ENCODE results near the gene KIAA1614. TPM values are rescaled to one million over a fixed set of nuclear protein-coding genes. Genes with fewer than 3 reads are reported as not detected.

KIAA1614 gene
- total and polyA plus RNA-seq, 10 of the 15 experiments (the other 5 are each of a cell fraction or from before 2014, with no cell fraction given) = 0.03 to 1.0 (median 0.26) TPM; not detected in 1

- Histone ChIP-seq H3K27me3 (replicated peaks in 1 of 2; ENCODE audit: control insufficient read depth in 2 of 2, insufficient read depth in 2 of 2, low read length in 1 of 2) (no peaks in the 10 kb centered on the region; a peak in 1 of 4 replicates), H3K27ac (ENCODE audit: control insufficient read depth, insufficient read depth) (no peak overlapping the region), H4K20me1 (ENCODE audit: control insufficient read depth, insufficient read depth) (no peaks in the 10 kb centered on the region), H3K9ac (ENCODE audit: control insufficient read depth, insufficient read depth, low read length) (no peak overlapping the region), H3K4me3 (no peak overlapping the region), H3K79me2 (ENCODE audit: control insufficient read depth, insufficient read depth, low read length) (no peaks in the 10 kb centered on the region), H3K9me3 (replicated peaks; ENCODE audit: control insufficient read depth, insufficient read depth, low read length) (no peaks in the 10 kb centered on the region), H3K4me1 (ENCODE audit: control insufficient read depth, insufficient read depth, low read length) (peaks cover 14% of the 10 kb centered on the region), H3K4me2 (ENCODE audit: control insufficient read depth, insufficient read depth) (no peak overlapping the region), H3K36me3 (ENCODE audit: control insufficient read depth in 2 of 2, insufficient read depth in 2 of 2, low read length in 1 of 2) (no peaks in the 10 kb centered on the region), H2AFZ (ENCODE audit: control insufficient read depth, low read depth, low read length) (no peak overlapping the region)
- BruUV-seq (replicated peaks) = no TSS peak
- SMC1A ChIA-PET (ENCODE audit: uncharacterized antibody, unreplicated experiment) = interaction anchor here (0.8 kb wide), 1 partner anchor 17 kb away, joined by 3 read pairs; no protein-coding TSS in a partner anchor
- intact Hi-C loops (cut with micrococcal nuclease; ENCODE audit: unreplicated experiment) = no loop called here
- POLR2A ChIA-PET = no interaction called here
- ATAC-seq (no peak), FAIRE-seq (no peak), DNase-seq (ENCODE audit: low read depth, low spot score) (no peak)
- CTCF ChIA-PET = interaction anchor here (1.2 kb wide), 1 partner anchor 18 kb away, joined by 5 read pairs; no protein-coding TSS in a partner anchor
- RAD21 ChIA-PET (ENCODE audit: unreplicated experiment) = interaction anchor here (1.4 to 2.1 kb wide), 2 partner anchors 57 to 221 kb away, joined by 3 to 6 read pairs; no protein-coding TSS in a partner anchor
- WGBS (ENCODE audit: insufficient coverage, insufficient replicate concordance, low lambda C conversion rate, missing lambda C conversion rate) = 39% methylated on average over 7 of the region's 9 CpGs
- in situ Hi-C loops (cut with MboI) = no loop called here
- TF ChIP-seq MEF2A (IDR thresholded peaks at IDR 0.05; ENCODE audit: insufficient read depth, low read depth, low read length) = no peak
- TF ChIP-seq DPF2 (IDR thresholded peaks at IDR 0.05) = no peak
- TF ChIP-seq TCF3 (IDR thresholded peaks at IDR 0.05; ENCODE audit: borderline replicate concordance, insufficient read depth, low read depth, low read length) = no peak
- no peak for TF ChIP-seq ETV6 (conservative IDR thresholded peaks at IDR 0.05 in 1 of 2, IDR thresholded peaks at IDR 0.05 in 1 of 2; ENCODE audit: borderline replicate concordance in 1 of 2, low read depth in 1 of 2)
- no peak for TF ChIP-seq EED (IDR thresholded peaks at IDR 0.05; ENCODE audit: low read depth)
- TF ChIP-seq, protein P1, sequence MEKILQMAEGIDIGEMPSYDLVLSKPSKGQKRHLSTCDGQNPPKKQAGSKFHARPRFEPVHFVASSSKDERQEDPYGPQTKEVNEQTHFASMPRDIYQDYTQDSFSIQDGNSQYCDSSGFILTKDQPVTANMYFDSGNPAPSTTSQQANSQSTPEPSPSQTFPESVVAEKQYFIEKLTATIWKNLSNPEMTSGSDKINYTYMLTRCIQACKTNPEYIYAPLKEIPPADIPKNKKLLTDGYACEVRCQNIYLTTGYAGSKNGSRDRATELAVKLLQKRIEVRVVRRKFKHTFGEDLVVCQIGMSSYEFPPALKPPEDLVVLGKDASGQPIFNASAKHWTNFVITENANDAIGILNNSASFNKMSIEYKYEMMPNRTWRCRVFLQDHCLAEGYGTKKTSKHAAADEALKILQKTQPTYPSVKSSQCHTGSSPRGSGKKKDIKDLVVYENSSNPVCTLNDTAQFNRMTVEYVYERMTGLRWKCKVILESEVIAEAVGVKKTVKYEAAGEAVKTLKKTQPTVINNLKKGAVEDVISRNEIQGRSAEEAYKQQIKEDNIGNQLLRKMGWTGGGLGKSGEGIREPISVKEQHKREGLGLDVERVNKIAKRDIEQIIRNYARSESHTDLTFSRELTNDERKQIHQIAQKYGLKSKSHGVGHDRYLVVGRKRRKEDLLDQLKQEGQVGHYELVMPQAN (conservative IDR thresholded peaks at IDR 0.05) = no peak
- no peak for TF ChIP-seq STAT3 (IDR thresholded peaks at IDR 0.05; ENCODE audit: low read depth, low read length)
- TF ChIP-seq ZNF217 (IDR thresholded peaks at IDR 0.05) = no peak
These were observed 26.5 kb downstream of the KIAA1614 start for GRCh38 chr1:180939073-180939710.

Measured in GM12878 (cell line).